ENCODE results near the gene PRMT5. TPM values are rescaled to one million over a fixed set of nuclear protein-coding genes. Genes with fewer than 3 reads are reported as not detected.
"Not testable (repeated sequence)": the region's sequence is repeated elsewhere in the genome, so short reads cannot be mapped to it uniquely, and the experiment has no call there.

PRMT5 gene
- polyA plus RNA-seq, 1 donor = 65.2 TPM

DNA sequence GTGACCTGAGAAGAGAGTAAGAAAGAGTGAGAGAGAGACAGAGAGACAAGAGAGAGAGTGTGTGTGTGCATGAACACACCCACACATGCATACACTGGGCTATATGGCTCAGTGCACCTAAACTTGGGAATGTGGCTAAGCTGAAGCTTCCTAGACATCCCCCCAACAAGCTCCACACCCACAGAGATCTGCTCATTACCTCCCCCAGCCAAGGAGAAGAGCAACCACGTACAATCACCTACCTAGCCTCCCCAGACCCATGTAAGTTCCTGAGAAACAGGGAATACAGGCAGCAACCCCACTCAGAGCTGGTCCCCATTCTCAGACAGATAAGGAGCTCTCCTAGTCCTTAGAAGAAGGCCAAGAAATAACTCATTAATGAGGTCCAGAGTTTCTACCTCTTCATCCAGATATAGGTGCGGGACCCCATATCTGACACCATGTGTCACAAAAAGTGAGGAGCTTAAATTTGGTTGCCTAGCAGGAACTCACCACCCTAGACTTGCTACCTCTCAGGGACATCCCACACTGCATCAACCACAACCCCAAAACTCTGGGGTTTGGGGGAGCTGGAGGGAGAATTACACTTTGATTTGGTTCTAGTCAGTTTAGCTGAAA, 43.2 kb upstream of the PRMT5 start:
- Histone ChIP-seq H3K36me3 (ENCODE audit: control insufficient read depth, insufficient read depth, low read length) (peaks cover 16% of the 10 kb centered on the region), H3K27ac (ENCODE audit: low read length) (no peak overlapping the region), H3K4me1 (ENCODE audit: control insufficient read depth, insufficient read depth, low read length) (peaks cover 18% of the 10 kb centered on the region), H3K27me3 (ENCODE audit: control insufficient read depth, insufficient read depth, low read length) (no peaks in the 10 kb centered on the region), H3K9me3 (ENCODE audit: control insufficient read depth, low read depth, low read length) (no peaks in the 10 kb centered on the region), H3K4me3 (ENCODE audit: low read length) (no peak overlapping the region)
- no CpG with 5 or more reads among the region's 2 CpGs for WGBS (ENCODE audit: insufficient coverage, low lambda C conversion rate)
- DNase-seq = no peak

DNA sequence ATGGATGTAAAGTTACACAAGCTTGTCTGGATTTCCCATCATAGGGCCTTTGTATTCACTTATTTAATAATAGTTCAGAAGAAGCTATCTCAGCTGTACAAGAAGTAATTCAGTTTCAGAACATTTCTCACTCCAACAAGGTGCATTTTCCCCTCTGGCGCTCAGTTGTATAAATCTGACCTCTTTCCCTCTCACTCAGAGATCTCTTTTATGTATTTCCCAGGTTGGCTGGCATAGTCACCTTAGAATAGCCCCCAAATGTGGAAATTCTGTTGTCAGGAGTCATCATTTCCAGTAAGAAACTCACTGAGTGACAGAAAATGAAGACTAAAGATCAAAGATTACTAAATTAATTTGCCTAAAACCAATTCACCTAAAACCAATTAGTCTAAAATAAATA, 42.0 kb upstream of the PRMT5 start:
- H3K27me3 ChIP-seq (ENCODE audit: control insufficient read depth, insufficient read depth, low read length) = no peaks in the 10 kb centered on the region
- no peak for DNase-seq
- H3K36me3 ChIP-seq (ENCODE audit: control insufficient read depth, insufficient read depth, low read length) = peaks cover 16% of the 10 kb centered on the region
- WGBS (ENCODE audit: insufficient coverage, low lambda C conversion rate) = 100% methylated on average over 1 of the region's 1 CpG
- H3K27ac ChIP-seq (ENCODE audit: low read length) = no peak overlapping the region
- H3K4me3 ChIP-seq (ENCODE audit: low read length) = no peak overlapping the region
- H3K4me1 ChIP-seq (ENCODE audit: control insufficient read depth, insufficient read depth, low read length) = peaks cover 6% of the 10 kb centered on the region
- H3K9me3 ChIP-seq (ENCODE audit: control insufficient read depth, low read depth, low read length) = no peaks in the 10 kb centered on the region

DNA sequence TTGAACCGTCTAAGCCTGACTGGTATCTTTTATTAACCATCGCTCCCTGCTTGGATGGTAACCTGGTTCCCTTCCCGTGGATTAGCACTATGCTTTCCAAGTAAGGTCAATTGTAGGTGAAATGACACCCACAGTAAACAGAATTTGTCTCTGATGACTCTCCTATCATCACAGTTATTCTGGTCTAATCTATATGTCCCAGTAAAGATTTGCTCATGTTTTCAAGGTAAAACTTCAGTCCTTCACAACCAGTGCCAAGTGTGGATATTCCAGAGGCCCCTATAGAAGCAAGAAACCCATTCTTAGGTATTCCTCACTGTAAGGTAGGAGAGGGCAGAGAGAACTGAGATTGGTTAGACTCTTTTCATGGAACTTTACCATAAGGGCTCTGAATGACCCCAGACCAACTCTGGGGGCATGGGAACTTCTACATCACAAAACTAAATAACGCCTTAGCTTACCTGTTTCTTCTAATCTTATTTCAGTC, 37.6 kb upstream of the PRMT5 start:
- WGBS (ENCODE audit: insufficient coverage, low lambda C conversion rate) = 20% methylated on average over 2 of the region's 4 CpGs
- no peaks in the 10 kb centered on the region for H3K4me1 ChIP-seq (ENCODE audit: control insufficient read depth, insufficient read depth, low read length)
- H3K9me3 ChIP-seq (ENCODE audit: control insufficient read depth, low read depth, low read length) = no peaks in the 10 kb centered on the region
- no peak overlapping the region for H3K27ac ChIP-seq (ENCODE audit: low read length)
- DNase-seq = no peak
- H3K27me3 ChIP-seq (ENCODE audit: control insufficient read depth, insufficient read depth, low read length) = no peaks in the 10 kb centered on the region
- H3K4me3 ChIP-seq (ENCODE audit: low read length) = no peak overlapping the region
- H3K36me3 ChIP-seq (ENCODE audit: control insufficient read depth, insufficient read depth, low read length) = peaks cover 2% of the 10 kb centered on the region

DNA sequence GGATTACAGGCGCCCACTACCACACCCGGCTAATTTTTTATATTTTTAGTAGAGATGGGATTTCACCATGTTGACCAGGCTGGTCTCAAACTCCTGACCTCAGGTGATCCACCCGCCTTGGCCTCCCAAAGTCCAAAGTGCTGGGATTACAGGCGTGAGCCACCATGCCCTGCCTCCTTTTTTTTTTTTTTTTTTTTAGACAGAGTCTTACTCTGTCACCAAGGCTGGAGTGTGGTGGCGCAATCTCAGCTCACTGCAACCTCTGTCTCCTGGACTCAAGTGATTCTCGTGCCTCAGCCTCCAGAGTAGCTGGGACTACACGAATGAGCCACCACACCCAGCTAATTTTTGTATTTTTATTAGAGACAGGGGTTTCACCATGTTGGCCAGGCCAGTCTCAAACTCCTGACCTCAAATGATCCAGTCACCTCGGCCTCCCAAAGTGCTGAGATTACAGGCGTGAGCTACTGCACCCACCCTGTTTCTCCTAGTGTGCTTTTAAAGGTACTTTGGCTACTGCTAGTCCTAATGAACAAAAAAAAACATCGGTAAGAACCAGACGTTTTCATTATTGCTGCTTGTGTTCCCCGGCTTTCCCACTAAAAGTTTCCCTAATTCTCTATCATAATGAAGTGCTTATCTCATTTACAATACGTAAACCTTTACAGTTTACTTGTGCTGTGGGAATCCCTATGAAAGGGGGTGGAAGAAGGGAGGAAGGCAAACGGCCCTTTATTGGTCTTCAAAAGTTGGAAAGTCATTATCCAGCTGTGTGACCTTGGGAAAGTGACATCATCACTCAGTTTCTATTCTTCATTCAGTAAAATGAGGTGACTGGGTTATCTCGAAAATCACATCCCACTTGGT, 37.0 kb upstream of the PRMT5 start:
- not testable (repeated sequence) for H3K4me3 ChIP-seq (ENCODE audit: low read length); H3K4me1 ChIP-seq (ENCODE audit: control insufficient read depth, insufficient read depth, low read length); H3K9me3 ChIP-seq (ENCODE audit: control insufficient read depth, low read depth, low read length); H3K36me3 ChIP-seq (ENCODE audit: control insufficient read depth, insufficient read depth, low read length); H3K27me3 ChIP-seq (ENCODE audit: control insufficient read depth, insufficient read depth, low read length)
- peak; percentile 54 to 61 for DNase-seq
- 28% methylated on average over 2 of the region's 15 CpGs for WGBS (ENCODE audit: insufficient coverage, low lambda C conversion rate)
- H3K27ac ChIP-seq (ENCODE audit: low read length) = peak overlapping the region; percentile 41

DNA sequence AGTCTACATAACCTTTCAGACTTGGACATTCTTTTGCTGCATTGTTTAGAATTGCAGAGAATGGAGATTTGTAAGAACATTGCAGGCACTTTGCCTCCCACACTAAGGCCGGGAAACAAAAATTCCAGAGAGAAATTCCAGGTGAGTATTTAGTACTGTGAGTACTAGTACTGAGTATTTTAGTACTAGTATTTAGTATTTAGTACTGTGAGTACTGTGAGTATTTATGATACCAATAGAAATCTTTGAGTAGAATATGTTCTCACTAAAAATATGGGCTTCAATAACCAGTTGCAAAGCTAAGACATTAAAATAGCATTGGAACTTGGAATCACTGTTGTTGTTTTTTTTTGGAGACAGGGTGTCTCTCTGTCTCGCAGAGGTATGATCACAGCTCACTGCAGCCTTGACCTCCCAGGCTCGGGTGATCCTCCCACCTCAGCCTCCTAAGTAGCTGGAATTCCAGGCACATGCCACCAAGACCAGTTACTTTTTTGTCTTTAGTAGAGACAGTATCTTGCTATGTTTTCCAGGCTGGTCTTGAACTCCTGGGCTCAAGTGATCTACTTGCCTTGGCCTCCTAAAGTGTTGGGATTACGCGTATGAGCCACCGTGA, 33.0 kb upstream of the PRMT5 start:
- 100% methylated on average over 4 of the region's 6 CpGs for WGBS (ENCODE audit: insufficient coverage, low lambda C conversion rate)

DNA sequence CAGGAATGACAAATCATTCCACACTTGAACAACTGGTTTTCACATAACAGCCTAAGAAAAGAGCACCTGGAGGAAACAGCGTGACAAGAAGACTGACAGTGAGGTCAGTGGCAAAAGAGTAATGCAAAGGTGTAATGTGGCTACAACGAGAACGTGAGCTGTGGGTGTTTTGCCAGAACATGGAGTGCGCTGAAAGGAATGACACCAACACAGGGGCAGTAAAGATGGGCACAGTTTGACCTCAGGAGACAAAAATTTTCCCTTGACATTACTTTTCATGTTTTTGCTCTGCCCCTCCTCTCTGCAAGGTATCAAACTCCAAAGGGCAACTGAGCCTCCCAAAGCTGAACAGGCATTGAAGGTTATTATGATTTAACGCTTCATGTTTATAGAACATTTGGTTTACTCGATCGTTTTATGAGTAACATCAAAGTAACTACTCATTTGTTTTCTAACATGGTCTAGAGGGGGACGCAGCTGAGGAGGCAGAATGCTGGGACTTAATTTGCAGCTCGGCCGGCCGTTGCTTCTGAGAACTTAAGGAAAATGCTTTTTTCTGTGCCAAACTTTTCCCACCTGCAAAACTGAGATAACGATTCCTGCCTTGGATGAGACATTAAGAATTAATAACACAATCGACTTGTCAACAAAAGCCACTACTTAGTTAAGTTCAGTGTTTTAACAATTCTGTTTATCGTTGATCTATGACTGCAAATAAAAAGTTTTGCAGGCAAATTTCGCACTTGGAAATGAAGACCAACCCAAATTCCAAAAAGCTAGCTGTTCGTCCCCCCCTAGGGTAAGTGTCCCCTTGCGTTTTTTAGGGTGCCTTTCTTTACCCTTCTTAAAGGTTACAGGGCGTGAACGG, 26.8 kb upstream of the PRMT5 start:
- Histone ChIP-seq H3K9me3 (ENCODE audit: control insufficient read depth, low read depth, low read length) (peaks cover 3% of the 10 kb centered on the region), H3K36me3 (ENCODE audit: control insufficient read depth, insufficient read depth, low read length) (peaks cover 9% of the 10 kb centered on the region), H3K27me3 (ENCODE audit: control insufficient read depth, insufficient read depth, low read length) (no peaks in the 10 kb centered on the region), H3K27ac (ENCODE audit: low read length) (peak overlapping the region; percentile 85), H3K4me3 (ENCODE audit: low read length) (peak overlapping the region; percentile 76), H3K4me1 (ENCODE audit: control insufficient read depth, insufficient read depth, low read length) (peaks cover 12% of the 10 kb centered on the region)
- 8% methylated on average over 2 of the region's 19 CpGs for WGBS (ENCODE audit: insufficient coverage, low lambda C conversion rate)
- peak in 1 of 2 donors; percentile 65 for DNase-seq

More for the DNA sequence above, 33.0 kb upstream of the PRMT5 start:
- Histone ChIP-seq H3K36me3 (ENCODE audit: control insufficient read depth, insufficient read depth, low read length) (no peaks in the 10 kb centered on the region), H3K27me3 (ENCODE audit: control insufficient read depth, insufficient read depth, low read length) (no peaks in the 10 kb centered on the region), H3K4me3 (ENCODE audit: low read length) (no peak overlapping the region), H3K4me1 (ENCODE audit: control insufficient read depth, insufficient read depth, low read length) (no peaks in the 10 kb centered on the region), H3K27ac (ENCODE audit: low read length) (no peak overlapping the region), H3K9me3 (ENCODE audit: control insufficient read depth, low read depth, low read length) (peaks cover 3% of the 10 kb centered on the region)
- DNase-seq = no peak

DNA sequence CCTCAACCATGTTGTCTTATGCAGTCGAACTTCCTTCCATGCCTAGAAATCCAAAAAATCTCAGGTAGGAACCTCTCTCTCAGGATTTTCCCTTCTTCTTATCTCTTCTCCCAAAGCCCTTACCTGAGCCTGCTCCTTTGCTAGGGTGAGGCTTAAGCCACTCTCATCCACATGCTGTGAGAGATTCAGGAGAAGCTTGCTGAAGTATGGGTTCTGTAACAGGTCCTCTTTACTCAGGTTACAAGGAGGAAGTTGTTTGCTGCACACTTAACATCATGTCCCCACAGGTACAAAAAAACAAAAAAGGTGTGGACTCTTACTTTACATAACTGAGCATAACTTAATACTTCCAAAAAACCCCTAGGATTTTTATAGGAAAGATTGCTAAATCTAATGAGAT, 23.2 kb upstream of the PRMT5 start:
- DNase-seq = no peak
- H3K27me3 ChIP-seq (ENCODE audit: control insufficient read depth, insufficient read depth, low read length) = no peaks in the 10 kb centered on the region
- peaks cover 12% of the 10 kb centered on the region for H3K4me1 ChIP-seq (ENCODE audit: control insufficient read depth, insufficient read depth, low read length)
- H3K4me3 ChIP-seq (ENCODE audit: low read length) = no peak overlapping the region
- H3K9me3 ChIP-seq (ENCODE audit: control insufficient read depth, low read depth, low read length) = no peaks in the 10 kb centered on the region
- no CpG with 5 or more reads among the region's 1 CpG for WGBS (ENCODE audit: insufficient coverage, low lambda C conversion rate)
- peaks cover 19% of the 10 kb centered on the region for H3K36me3 ChIP-seq (ENCODE audit: control insufficient read depth, insufficient read depth, low read length)
- no peak overlapping the region for H3K27ac ChIP-seq (ENCODE audit: low read length)

DNA sequence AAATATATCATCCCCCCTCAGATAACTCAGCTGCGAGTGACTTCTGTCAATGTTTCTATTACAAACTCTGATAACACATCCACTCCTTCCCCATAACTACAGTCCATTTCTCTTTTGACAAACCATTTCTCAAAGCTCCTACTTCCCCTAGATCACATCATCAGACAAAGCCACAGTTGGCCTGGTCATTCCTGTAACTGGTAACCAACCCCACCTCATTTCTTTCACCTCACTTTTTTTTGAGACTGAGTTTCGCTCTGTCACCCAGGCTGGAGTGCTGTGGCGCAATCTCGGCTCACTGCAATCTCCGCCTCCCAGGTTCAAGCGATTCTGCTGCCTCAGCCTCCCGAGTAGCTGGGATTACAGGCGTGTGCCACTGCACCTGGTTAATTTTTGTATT, 22.6 kb upstream of the PRMT5 start:
- H3K36me3 ChIP-seq (ENCODE audit: control insufficient read depth, insufficient read depth, low read length) = peaks cover 24% of the 10 kb centered on the region
- 100% methylated on average over 1 of the region's 8 CpGs for WGBS (ENCODE audit: insufficient coverage, low lambda C conversion rate)
- not testable (repeated sequence) for H3K9me3 ChIP-seq (ENCODE audit: control insufficient read depth, low read depth, low read length); H3K27ac ChIP-seq (ENCODE audit: low read length); H3K4me3 ChIP-seq (ENCODE audit: low read length); H3K27me3 ChIP-seq (ENCODE audit: control insufficient read depth, insufficient read depth, low read length); DNase-seq
- peaks cover 12% of the 10 kb centered on the region for H3K4me1 ChIP-seq (ENCODE audit: control insufficient read depth, insufficient read depth, low read length)

DNA sequence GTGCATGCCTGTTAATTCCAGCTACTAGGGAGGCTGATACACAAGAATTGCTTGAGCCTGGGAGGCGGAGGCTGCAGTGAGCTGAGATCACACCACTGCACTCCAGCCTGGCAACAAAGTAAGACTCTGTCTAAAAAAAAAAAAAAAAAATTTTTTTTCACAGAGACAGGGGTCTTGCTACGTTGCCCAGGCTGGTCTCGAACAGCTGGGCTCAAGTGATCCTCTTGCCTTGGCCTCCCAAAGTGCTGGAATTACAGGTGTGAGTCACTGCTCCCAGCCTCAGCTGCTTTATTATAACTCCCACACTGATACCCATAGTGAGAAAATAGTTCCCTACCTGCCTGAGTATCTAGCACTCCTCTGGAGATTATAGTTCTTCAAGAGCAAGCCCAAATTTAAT, 16.5 kb upstream of the PRMT5 start:
- 100% methylated on average over 1 of the region's 3 CpGs for WGBS (ENCODE audit: insufficient coverage, low lambda C conversion rate)
- no peak for DNase-seq
- Histone ChIP-seq H3K4me1 (ENCODE audit: control insufficient read depth, insufficient read depth, low read length) (no peaks in the 10 kb centered on the region), H3K27me3 (ENCODE audit: control insufficient read depth, insufficient read depth, low read length) (no peaks in the 10 kb centered on the region), H3K36me3 (ENCODE audit: control insufficient read depth, insufficient read depth, low read length) (peaks cover 27% of the 10 kb centered on the region), H3K9me3 (ENCODE audit: control insufficient read depth, low read depth, low read length) (no peaks in the 10 kb centered on the region), H3K27ac (ENCODE audit: low read length) (no peak overlapping the region), H3K4me3 (ENCODE audit: low read length) (no peak overlapping the region)

DNA sequence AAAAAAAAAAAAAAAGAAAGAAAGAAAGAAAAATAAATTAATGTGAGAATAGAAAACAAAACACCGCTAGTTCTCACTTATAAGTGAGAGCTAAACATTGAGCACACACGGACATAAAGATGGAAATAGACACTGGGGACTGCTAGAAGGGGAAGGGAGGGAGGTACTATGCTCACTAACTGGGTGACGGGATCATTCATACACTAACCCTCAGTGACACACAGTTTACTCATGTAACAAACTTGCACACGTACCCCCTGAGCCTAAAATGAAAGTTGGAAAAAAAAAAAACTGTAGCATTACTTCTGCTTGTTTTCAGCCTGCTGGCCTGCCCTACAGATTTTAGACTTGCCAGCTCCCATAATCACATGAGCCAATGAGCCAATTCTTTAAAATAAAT, 10.5 kb upstream of the PRMT5 start:
- no peak overlapping the region for H3K27ac ChIP-seq (ENCODE audit: low read length)
- DNase-seq = no peak
- 60% methylated on average over 1 of the region's 4 CpGs for WGBS (ENCODE audit: insufficient coverage, low lambda C conversion rate)
- no peaks in the 10 kb centered on the region for H3K9me3 ChIP-seq (ENCODE audit: control insufficient read depth, low read depth, low read length)
- no peaks in the 10 kb centered on the region for H3K27me3 ChIP-seq (ENCODE audit: control insufficient read depth, insufficient read depth, low read length)
- H3K36me3 ChIP-seq (ENCODE audit: control insufficient read depth, insufficient read depth, low read length) = no peaks in the 10 kb centered on the region
- H3K4me3 ChIP-seq (ENCODE audit: low read length) = no peak overlapping the region
- no peaks in the 10 kb centered on the region for H3K4me1 ChIP-seq (ENCODE audit: control insufficient read depth, insufficient read depth, low read length)
